ENCODE measurements around the gene KRT81. TPM values are rescaled to one million over a fixed set of nuclear protein-coding genes. Genes with fewer than 3 reads are reported as not detected.

KRT81 gene
- total and polyA plus RNA-seq, 2 of the 4 experiments (the other 2 are of a cell fraction): under 0.01 to 0.05 TPM

DNA sequence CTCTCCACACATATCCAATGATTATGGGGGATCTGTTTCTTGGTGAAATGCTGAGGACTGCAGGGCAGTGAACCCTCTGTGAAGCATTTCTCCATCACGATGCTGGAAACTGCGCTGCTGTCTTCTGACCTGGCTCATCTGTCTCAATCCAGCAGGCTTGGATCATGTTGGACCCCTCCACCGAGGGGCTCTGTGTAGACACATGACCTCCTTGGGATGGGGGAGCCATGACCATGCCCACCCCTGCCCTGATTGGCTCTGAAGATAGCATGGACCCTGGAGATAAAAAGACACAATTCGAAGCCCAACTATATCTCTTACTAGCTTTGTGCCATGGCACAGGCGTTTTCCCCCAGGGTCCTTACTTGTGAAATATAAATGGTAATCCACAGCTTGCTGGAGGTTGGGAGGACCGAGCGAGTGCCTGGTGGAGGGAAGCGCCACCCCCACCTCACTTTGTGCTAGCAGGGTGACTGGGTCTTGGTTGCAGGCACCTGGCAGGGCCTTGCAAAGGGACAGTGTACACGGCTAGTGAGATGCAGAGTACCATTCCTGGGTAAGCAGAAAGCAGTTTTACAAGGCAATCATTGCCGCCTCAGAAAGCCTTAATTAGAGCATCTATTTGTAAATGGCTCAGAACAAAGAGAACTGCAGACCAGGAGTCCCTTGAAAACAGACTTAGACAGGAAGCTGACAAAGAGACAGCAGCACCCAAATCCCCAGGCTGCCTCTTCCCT, 32.2 kb upstream of the KRT81 start:
- Histone ChIP-seq H3K4me2 (ENCODE audit: low read depth, low read length) (no peak overlapping the region), H4K91ac (ENCODE audit: insufficient read depth, low read depth, low read length) (no peak overlapping the region), H2BK20ac (ENCODE audit: low read depth, low read length) (no peak overlapping the region), H2AK9ac (replicated peaks; ENCODE audit: low read depth, low read length, poor library complexity) (no peak overlapping the region), H3K36me3 (ENCODE audit: control insufficient read depth, insufficient read depth, low read length) (no peaks in the 10 kb centered on the region), H2AFZ (replicated peaks; ENCODE audit: low read length, poor library complexity) (no peak overlapping the region), H3K9me1 (ENCODE audit: insufficient read depth, low read length) (no peaks in the 10 kb centered on the region), H4K5ac (ENCODE audit: low read depth, low read length) (no peak overlapping the region), H2BK5ac (ENCODE audit: low read depth, low read length, poor library complexity, severe bottlenecking) (no peak overlapping the region), H3K9ac (ENCODE audit: low read depth, low read length) (no peak overlapping the region), H3K4ac (ENCODE audit: low read depth, low read length) (no peak overlapping the region), H2AK5ac (ENCODE audit: low read depth, low read length) (no peak overlapping the region), H3K14ac (replicated peaks; ENCODE audit: low read depth, low read length) (no peak overlapping the region), H3K9me3 (ENCODE audit: control insufficient read depth, insufficient read depth, low read length) (no peaks in the 10 kb centered on the region), H3K18ac (ENCODE audit: low read depth, low read length) (no peak overlapping the region), H3K23ac (ENCODE audit: low read depth, low read length) (no peak overlapping the region), H2BK120ac (ENCODE audit: low read depth, low read length) (no peak overlapping the region), H3K56ac (ENCODE audit: extremely low read depth, insufficient read depth, low read length) (no peak overlapping the region), H3K27ac (ENCODE audit: insufficient read depth, low read length) (no peak overlapping the region), H3K27me3 (ENCODE audit: control insufficient read depth, insufficient read depth, low read length) (peaks cover 65% of the 10 kb centered on the region), H4K8ac (ENCODE audit: low read depth in 2 of 2, low read length in 2 of 2) (no peak overlapping the region), H2BK15ac (ENCODE audit: low read depth, low read length) (no peak overlapping the region), H3K4me3 (ENCODE audit: insufficient read depth, low read depth, low read length) (no peak overlapping the region), H3K4me1 (ENCODE audit: control insufficient read depth, insufficient read depth, low read length) (no peaks in the 10 kb centered on the region), H4K20me1 (ENCODE audit: insufficient read depth, low read length) (no peaks in the 10 kb centered on the region), H3K79me1 (ENCODE audit: low read depth in 1 of 2, low read length in 2 of 2) (no peaks in the 10 kb centered on the region)
- DNase-seq: no peak
- dilution Hi-C loops (cut with HindIII; ENCODE audit: low sequenced_read_pairs, unreplicated experiment): no loop called here
- no peak for ATAC-seq (ENCODE audit: low read depth)
- POLR2A ChIA-PET (ENCODE audit: unreplicated experiment): no interaction called here
- intact Hi-C loops (cut with micrococcal nuclease): loop anchor here (1.0 kb wide), 1 partner anchor 102 kb away; no protein-coding TSS in a partner anchor
- 67% methylated on average over 4 of the region's 10 CpGs; no CpG with 5 or more reads in 1 of the 2 experiments for WGBS, 2 experiments (ENCODE audit: extremely low coverage in 2 of 2, insufficient read length in 1 of 2)
- BruUV-seq (replicated peaks): no TSS peak
- no peak for TF ChIP-seq MAZ (IDR thresholded peaks at IDR 0.05; ENCODE audit: borderline replicate concordance, low read depth, low read length)
- TF ChIP-seq MAFK (IDR thresholded peaks at IDR 0.05; ENCODE audit: low read depth, low read length): no peak
- TF ChIP-seq ELK1 (IDR thresholded peaks at IDR 0.05; ENCODE audit: borderline replicate concordance, low read depth, low read length): no peak
- TF ChIP-seq CHD1 (IDR thresholded peaks at IDR 0.05; ENCODE audit: low read depth, low read length): no peak
- no peak for TF ChIP-seq BHLHE40 (IDR thresholded peaks at IDR 0.05; ENCODE audit: low read depth, low read length)
- TF ChIP-seq RFX5 (IDR thresholded peaks at IDR 0.05; ENCODE audit: low read depth, low read length): no peak
- no peak for TF ChIP-seq RAD21 (IDR thresholded peaks at IDR 0.05; ENCODE audit: low read length)
- TF ChIP-seq FOS (IDR thresholded peaks at IDR 0.05; ENCODE audit: low read depth, low read length): no peak
- no peak for TF ChIP-seq RCOR1 (IDR thresholded peaks at IDR 0.05; ENCODE audit: insufficient replicate concordance, low read length)
- TF ChIP-seq POLR2A (IDR thresholded peaks at IDR 0.05; ENCODE audit: low read depth, low read length): no peak
- in situ Hi-C loops (cut with MboI; ENCODE audit: low sequenced_read_pairs): no loop called here
- CTCF ChIA-PET: no interaction called here

All from IMR-90 (cell line).